HG02623 (cell line): ENCODE data around the gene PHOSPHO1.
"Not testable (repeated sequence)": the region's sequence is repeated elsewhere in the genome, so short reads cannot be mapped to it uniquely, and the experiment has no call there.

Experiments used
- ATAC-seq: cut with Tn5 transposase; IDR thresholded peaks from one replicate; pipeline ENCODE4 v1.9.1; 2021; ENCODE audit warnings: moderate library complexity; ENCODE audit not compliant: unreplicated experiment

Gene PHOSPHO1

GRCh38 chr17:49230636-49231562 lies at the start of gene PHOSPHO1:
TSS of gene PHOSPHO1 (minus strand) at chr17:49230787. CDS start at chr17:49226691, 4,096 bp downstream.
- peak; percentile 87 for ATAC-seq

- ATAC-seq: no peak
Measured at GRCh38 chr17:49280061-49280460, 49.5 kb upstream of the PHOSPHO1 start.

GRCh38 chr17:49279263-49280015 lies 48.9 kb upstream of the PHOSPHO1 start:
- ATAC-seq: not testable (repeated sequence)

GRCh38 chr17:49278076-49278475 lies 47.5 kb upstream of the PHOSPHO1 start:
- ATAC-seq: no peak

GRCh38 chr17:49277638-49278037 lies 47.1 kb upstream of the PHOSPHO1 start:
- ATAC-seq: no peak

GRCh38 chr17:49275981-49276380 lies 45.4 kb upstream of the PHOSPHO1 start:
- not testable (repeated sequence) for ATAC-seq

GRCh38 chr17:49269356-49269755 lies 38.8 kb upstream of the PHOSPHO1 start:
- no peak for ATAC-seq

- ATAC-seq: no peak
Measured at GRCh38 chr17:49267912-49268311, 37.3 kb upstream of the PHOSPHO1 start.

GRCh38 chr17:49266233-49266632 lies 35.6 kb upstream of the PHOSPHO1 start:
- no peak for ATAC-seq

GRCh38 chr17:49261540-49261939 lies 31.0 kb upstream of the PHOSPHO1 start:
- not testable (repeated sequence) for ATAC-seq

GRCh38 chr17:49260817-49261291 lies 30.3 kb upstream of the PHOSPHO1 start:
- ATAC-seq: no peak

- ATAC-seq: peak; percentile 43
Measured at GRCh38 chr17:49260011-49260816, 29.6 kb upstream of the PHOSPHO1 start.

- ATAC-seq: no peak
Measured at GRCh38 chr17:49259663-49260010, 29.1 kb upstream of the PHOSPHO1 start.

- ATAC-seq: no peak
Measured at GRCh38 chr17:49258394-49258793, 27.8 kb upstream of the PHOSPHO1 start.

- ATAC-seq: no peak
Measured at GRCh38 chr17:49255125-49255524, 24.5 kb upstream of the PHOSPHO1 start.

GRCh38 chr17:49254066-49254465 lies 23.5 kb upstream of the PHOSPHO1 start:
- no peak for ATAC-seq

- no peak for ATAC-seq
Measured at GRCh38 chr17:49252148-49252695, 21.6 kb upstream of the PHOSPHO1 start.

GRCh38 chr17:49249890-49250522 lies 19.4 kb upstream of the PHOSPHO1 start:
- no peak for ATAC-seq

- ATAC-seq: no peak
Measured at GRCh38 chr17:49249292-49249794, 18.8 kb upstream of the PHOSPHO1 start.

- no peak for ATAC-seq
Measured at GRCh38 chr17:49247944-49248343, 17.4 kb upstream of the PHOSPHO1 start.
